PC-9 (cell line): Measurements from ENCODE around the gene ASB6. TPM values are rescaled to one million over a fixed set of nuclear protein-coding genes. Genes with fewer than 3 reads are reported as not detected.

ENCODE experiments used
- BruUV-seq: library from RNA; stranded (reverse); fragments of 400-500 nt; replicated peaks from 2 replicates; lab custom pipeline; 2021; lab: Mats Ljungman, UMichigan
- CTCF ChIA-PET: fragments of 300-600 bp; sonication (Branson Sonifier 250); formaldehyde crosslinking; loops from one replicate; lab custom pipeline; 2022; ENCODE audit warnings: antibody characterized with exemption; lab: Charles Lee
- POLR2A ChIA-PET: fragments of 300-600 bp; sonication (Branson Sonifier 250); formaldehyde crosslinking; loops from one replicate; lab custom pipeline; 2022; ENCODE audit warnings: antibody characterized with exemption; ENCODE audit not compliant: unreplicated experiment; lab: Charles Lee
- DNase-seq, 2 experiments: peaks; one replicate each; pipeline versions ENCODE4 v3.0.0 to v3.0.0-alpha.2; 2015 to 2022; ENCODE audit warnings: mixed read lengths in 1 of 2
- H2AFZ ChIP-seq: fragments of 200-600 bp; sonication (generic); 2 replicates; pipeline ENCODE4 v1.8.1; 2017; ENCODE audit warnings: antibody characterized with exemption
- H3F3A ChIP-seq: fragments of 200-600 bp; sonication (generic); 2 replicates; pipeline ENCODE4 v1.8.1; 2017; ENCODE audit warnings: antibody characterized with exemption, mild to moderate bottlenecking, low read depth; ENCODE audit not compliant: insufficient read depth
- H3K27ac ChIP-seq: fragments of 200-600 bp; sonication (generic); 2 replicates; pipeline ENCODE4 v1.6.1; 2016; ENCODE audit warnings: mixed run types
- H3K27me3 ChIP-seq: fragments of 200-600 bp; sonication (generic); 2 replicates; pipeline ENCODE4 v1.6.1; 2016; ENCODE audit warnings: low read depth, mixed run types; ENCODE audit not compliant: insufficient read depth
- H3K36me3 ChIP-seq: fragments of 200-600 bp; sonication (generic); 2 replicates; pipeline ENCODE4 v1.6.1; 2016; ENCODE audit warnings: low read depth, mixed run types
- H3K4me1 ChIP-seq: fragments of 200-600 bp; sonication (generic); replicated peaks from 2 replicates; pipeline ENCODE4 v1.6.1; 2016; ENCODE audit warnings: mixed run types; ENCODE audit not compliant: insufficient read depth
- H3K4me2 ChIP-seq: fragments of 200-600 bp; sonication (generic); 2 replicates; pipeline ENCODE4 v1.6.1; 2017; ENCODE audit warnings: mixed run types
- H3K4me3 ChIP-seq: fragments of 200-600 bp; sonication (generic); 2 replicates; pipeline ENCODE4 v1.6.1; 2016; ENCODE audit warnings: mixed run types
- H3K79me2 ChIP-seq: fragments of 200-600 bp; sonication (generic); 2 replicates; pipeline ENCODE4 v1.6.1; 2017; ENCODE audit warnings: low read depth, mixed run types
- H3K9me2 ChIP-seq: fragments of 200-600 bp; sonication (generic); 2 replicates; pipeline ENCODE4 v1.8.1; 2017; ENCODE audit warnings: mild to moderate bottlenecking; ENCODE audit not compliant: insufficient read depth
- H3K9me3 ChIP-seq: fragments of 200-600 bp; sonication (generic); 2 replicates; pipeline ENCODE4 v1.8.1; 2016; ENCODE audit warnings: low read depth; ENCODE audit not compliant: insufficient read depth
- H4K20me1 ChIP-seq: fragments of 200-600 bp; sonication (generic); 2 replicates; pipeline ENCODE4 v1.8.1; 2017; ENCODE audit not compliant: insufficient read depth
- CTCF ChIP-seq: fragments of 200-600 bp; sonication (generic); conservative IDR thresholded peaks from 2 replicates; pipeline ENCODE4 v1.6.1; 2017; ENCODE audit warnings: mixed run types, antibody characterized with exemption, mild to moderate bottlenecking, moderate library complexity
- EZH2 ChIP-seq: fragments of 200-600 bp; sonication (generic); IDR thresholded peaks from 2 replicates; pipeline ENCODE4 v1.8.0; 2017; ENCODE audit warnings: antibody characterized with exemption, low read depth
- intact Hi-C: fragments of 100-400 bp; cut with micrococcal nuclease; formaldehyde crosslinking; loops from one replicate; pipeline ENCODE4 v1.10.0; 2022; ENCODE audit not compliant: unreplicated experiment
- total RNA-seq: library from RNA; stranded (reverse); gene quantifications from 2 replicates; pipeline ENCODE4 v1.2.3, GENCODE V29; 2021

The ASB6 gene
- total RNA-seq, 1 experiment from 2014 or later = 20.2 TPM

GRCh38 chr9:129606161-129607026, 35.6 kb downstream of the ASB6 start:
- H3F3A ChIP-seq = peaks cover 33% of the 10 kb centered on the region
- no peak overlapping the region for H2AFZ ChIP-seq
- H3K9me2 ChIP-seq = no peaks in the 10 kb centered on the region
- H3K4me3 ChIP-seq = no peak overlapping the region
- ChIA-PET POLR2A (no interaction called here), CTCF (interaction anchor here (0.5 to 0.6 kb wide), 2 partner anchors 37 to 271 kb away, joined by 11 to 17 read pairs; no protein-coding TSS in a partner anchor)
- H3K4me1 ChIP-seq = peaks cover 34% of the 10 kb centered on the region
- no peaks in the 10 kb centered on the region for H3K9me3 ChIP-seq
- TF ChIP-seq CTCF (no peak), EZH2 (no peak)
- no TSS peak for BruUV-seq
- no peaks in the 10 kb centered on the region for H3K79me2 ChIP-seq
- intact Hi-C loops = loop anchor here (1.0 to 2.0 kb wide), 5 partner anchors 36 to 329 kb away; no protein-coding TSS in a partner anchor
- DNase-seq = no peak
- no peaks in the 10 kb centered on the region for H4K20me1 ChIP-seq
- H3K4me2 ChIP-seq = no peak overlapping the region
- no peaks in the 10 kb centered on the region for H3K27me3 ChIP-seq
- no peaks in the 10 kb centered on the region for H3K36me3 ChIP-seq
- no peak overlapping the region for H3K27ac ChIP-seq

- peak in 1 of 2 experiments; percentile 29 for DNase-seq
- BruUV-seq = no TSS peak
- intact Hi-C loops = no loop called here
- H3K4me2 ChIP-seq = no peak overlapping the region
- TF ChIP-seq CTCF (no peak), EZH2 (no peak)
- H3K36me3 ChIP-seq = no peaks in the 10 kb centered on the region
- H3K4me3 ChIP-seq = no peak overlapping the region
- H4K20me1 ChIP-seq = no peaks in the 10 kb centered on the region
- no peak overlapping the region for H3K27ac ChIP-seq
- no peaks in the 10 kb centered on the region for H3K27me3 ChIP-seq
- no peaks in the 10 kb centered on the region for H3K79me2 ChIP-seq
- H3K4me1 ChIP-seq = peaks cover 35% of the 10 kb centered on the region
- no peak overlapping the region for H2AFZ ChIP-seq
- POLR2A ChIA-PET = no interaction called here
- H3F3A ChIP-seq = peaks cover 31% of the 10 kb centered on the region
- H3K9me2 ChIP-seq = no peaks in the 10 kb centered on the region
- CTCF ChIA-PET = interaction anchor here (0.6 kb wide), 1 partner anchor 19 kb away, joined by 3 read pairs; no protein-coding TSS in a partner anchor
- no peaks in the 10 kb centered on the region for H3K9me3 ChIP-seq
Measured at GRCh38 chr9:129604766-129605163, 37.2 kb downstream of the ASB6 start.

GRCh38 chr9:129604056-129604765, 37.7 kb downstream of the ASB6 start:
- no peak for DNase-seq
- no peaks in the 10 kb centered on the region for H3K9me3 ChIP-seq
- no peaks in the 10 kb centered on the region for H4K20me1 ChIP-seq
- H3K36me3 ChIP-seq = no peaks in the 10 kb centered on the region
- H3K9me2 ChIP-seq = no peaks in the 10 kb centered on the region
- no TSS peak for BruUV-seq
- H2AFZ ChIP-seq = no peak overlapping the region
- H3K4me1 ChIP-seq = peaks cover 29% of the 10 kb centered on the region
- no peak for TF ChIP-seq EZH2
- no peak for TF ChIP-seq CTCF
- H3K4me2 ChIP-seq = no peak overlapping the region
- peaks cover 31% of the 10 kb centered on the region for H3F3A ChIP-seq
- H3K4me3 ChIP-seq = no peak overlapping the region
- intact Hi-C loops = no loop called here
- no peaks in the 10 kb centered on the region for H3K27me3 ChIP-seq
- ChIA-PET CTCF (interaction anchor here (0.6 kb wide), 2 partner anchors 19 to 109 kb away, joined by 3 read pairs; no protein-coding TSS in a partner anchor), POLR2A (interaction anchor here (0.6 kb wide), 1 partner anchor 99 kb away, joined by 5 read pairs; no protein-coding TSS in a partner anchor)
- H3K27ac ChIP-seq = no peak overlapping the region
- no peaks in the 10 kb centered on the region for H3K79me2 ChIP-seq
